ACC112 (cell line): ENCODE data around the gene COQ7.

Experiments used
- H2AFZ ChIP-seq: fragments of 200-600 bp; sonication (generic); one replicate; pipeline ENCODE4 v1.6.0; 2017; ENCODE audit warnings: antibody characterized with exemption, low read length; ENCODE audit not compliant: unreplicated experiment
- H3K27ac ChIP-seq: fragments of 200-600 bp; sonication (generic); 2 replicates; pipeline ENCODE4 v1.5.1; 2014; ENCODE audit warnings: low read depth, mild to moderate bottlenecking, antibody characterized with exemption, low read length, moderate library complexity
- H3K27me3 ChIP-seq: fragments of 200-600 bp; sonication (generic); 2 replicates; pipeline ENCODE4 v1.6.1; 2014; ENCODE audit warnings: mild to moderate bottlenecking, antibody characterized with exemption, low read length, moderate library complexity, mixed read lengths; ENCODE audit not compliant: insufficient read depth
- H3K36me3 ChIP-seq: fragments of 200-600 bp; sonication (generic); 2 replicates; pipeline ENCODE4 v1.6.1; 2016; ENCODE audit warnings: mild to moderate bottlenecking, antibody characterized with exemption, low read length, moderate library complexity, mixed read lengths; ENCODE audit not compliant: insufficient read depth
- H3K4me1 ChIP-seq: fragments of 200-600 bp; sonication (generic); one replicate; pipeline ENCODE4 v1.6.1; 2016; ENCODE audit warnings: low read length, mixed read lengths; ENCODE audit not compliant: insufficient read depth, unreplicated experiment, control insufficient read depth
- H3K4me3 ChIP-seq: fragments of 200-600 bp; sonication (generic); 2 replicates; pipeline ENCODE4 v1.5.1; 2014; ENCODE audit warnings: mild to moderate bottlenecking, low read depth, low read length
- H3K79me2 ChIP-seq: fragments of 200-600 bp; sonication (generic); one replicate; pipeline ENCODE4 v1.6.0; 2016; ENCODE audit warnings: low read length; ENCODE audit not compliant: control insufficient read depth, unreplicated experiment, insufficient read depth

The COQ7 gene

DNA sequence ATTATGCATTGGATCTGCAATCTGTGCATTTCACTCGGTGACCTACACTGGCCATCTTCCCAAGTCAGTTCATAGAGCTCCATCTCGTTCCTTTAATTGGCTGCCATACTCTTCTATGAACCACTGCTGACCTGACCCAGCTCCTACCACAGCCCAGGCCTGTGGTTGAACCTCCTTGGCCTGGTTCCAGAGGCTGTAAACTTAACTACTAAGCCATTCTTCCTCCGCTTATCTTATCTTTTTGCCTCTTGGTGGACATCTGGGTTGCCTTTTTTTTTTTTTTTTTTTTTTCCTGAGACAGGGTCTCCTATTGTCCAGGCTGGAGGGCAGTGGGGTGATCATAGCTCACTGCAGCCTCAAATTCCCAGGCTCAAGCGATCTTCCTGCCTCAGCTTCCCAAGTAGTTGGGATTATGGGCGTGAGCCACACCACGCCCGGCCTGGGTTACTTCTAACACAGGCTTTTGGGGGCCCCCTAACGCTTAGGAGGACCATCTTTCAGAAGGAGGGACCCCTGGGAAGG is 18.3 kb downstream of the COQ7 start:
- Histone ChIP-seq H3K4me3 (peak overlapping the region; percentile 71; the same call in 1 of the 2 replicates), H3K36me3 (peaks cover 6% of the 10 kb centered on the region; the same call in 1 of the 2 replicates), H3K27me3 (no peaks in the 10 kb centered on the region), H3K79me2 (no peaks in the 10 kb centered on the region), H3K27ac (no peak overlapping the region), H3K4me1 (no peaks in the 10 kb centered on the region), H2AFZ (no peak overlapping the region)

DNA sequence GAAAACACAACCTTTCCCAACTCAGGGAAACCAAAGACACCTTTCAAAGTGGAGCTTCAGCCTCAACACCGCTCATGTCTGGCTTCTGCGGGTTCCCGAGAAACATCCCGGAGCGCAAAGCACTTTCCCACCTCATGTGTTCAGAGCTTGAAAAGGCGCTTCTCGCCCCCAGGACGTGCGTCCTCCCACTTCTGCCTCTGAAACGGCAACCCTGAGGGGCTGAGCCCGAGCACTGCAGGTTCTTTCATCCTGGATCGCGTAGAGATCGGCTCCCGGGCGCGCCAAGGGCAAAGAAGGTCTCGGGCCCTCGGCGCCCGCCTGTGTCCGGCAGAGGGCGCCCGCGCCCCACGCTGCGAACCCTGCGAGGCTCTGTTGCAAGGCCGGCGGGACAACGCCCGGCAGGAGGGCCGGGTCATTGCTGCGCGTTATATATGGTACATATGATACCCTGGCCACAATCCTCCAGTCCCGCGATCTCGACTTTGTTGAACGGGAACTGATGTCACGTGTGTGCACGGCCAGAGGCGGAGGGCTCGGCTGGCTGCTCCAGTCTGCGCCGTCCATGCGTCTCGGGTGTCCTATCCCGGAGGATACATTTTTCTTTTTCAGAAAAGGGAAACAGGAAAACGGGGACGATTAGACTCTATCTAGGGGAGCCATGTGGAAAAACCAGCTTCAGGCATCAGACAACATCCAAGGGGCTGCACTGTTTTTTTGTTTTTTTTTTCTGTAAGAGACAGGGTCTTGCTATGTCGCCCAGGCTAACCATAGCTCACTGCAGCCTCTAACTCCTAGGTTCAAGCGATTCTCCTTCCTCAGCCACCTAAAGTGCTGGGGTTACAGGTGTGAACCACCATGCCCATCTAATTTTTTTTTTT is 19.1 kb downstream of the COQ7 start:
- Histone ChIP-seq H3K4me1 (no peaks in the 10 kb centered on the region), H2AFZ (peak overlapping the region; percentile 89), H3K27me3 (no peaks in the 10 kb centered on the region), H3K27ac (no peak overlapping the region), H3K4me3 (peak overlapping the region; percentile 71), H3K36me3 (no peaks in the 10 kb centered on the region), H3K79me2 (no peaks in the 10 kb centered on the region)

DNA sequence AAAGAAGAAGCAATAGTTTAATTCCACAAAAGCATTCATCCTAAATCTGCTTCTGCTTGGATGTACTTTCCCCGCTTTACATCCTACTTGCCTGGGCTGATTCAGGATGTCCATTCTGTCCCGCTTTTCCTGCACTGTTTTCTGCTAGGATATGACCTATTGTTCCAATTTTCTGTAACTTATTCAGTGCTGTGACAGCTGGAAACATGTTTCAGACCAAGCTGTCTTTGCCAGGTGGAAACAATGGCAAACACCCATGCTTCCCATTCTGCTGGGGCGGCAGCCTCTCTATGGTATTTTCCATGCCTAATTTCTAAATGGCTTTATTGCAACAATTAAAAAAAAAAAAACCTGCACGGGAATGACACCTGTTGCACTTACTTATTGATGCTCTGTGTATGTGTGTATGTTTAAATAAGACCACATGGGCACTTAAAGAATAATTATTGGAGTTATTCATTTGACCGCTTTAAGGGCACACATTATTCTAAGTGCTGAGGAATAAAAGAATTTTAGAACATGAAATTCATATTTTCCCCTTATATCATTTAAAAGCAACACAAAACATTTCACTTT is 21.0 kb downstream of the COQ7 start:
- peaks cover 10% of the 10 kb centered on the region for H3K4me1 ChIP-seq

DNA sequence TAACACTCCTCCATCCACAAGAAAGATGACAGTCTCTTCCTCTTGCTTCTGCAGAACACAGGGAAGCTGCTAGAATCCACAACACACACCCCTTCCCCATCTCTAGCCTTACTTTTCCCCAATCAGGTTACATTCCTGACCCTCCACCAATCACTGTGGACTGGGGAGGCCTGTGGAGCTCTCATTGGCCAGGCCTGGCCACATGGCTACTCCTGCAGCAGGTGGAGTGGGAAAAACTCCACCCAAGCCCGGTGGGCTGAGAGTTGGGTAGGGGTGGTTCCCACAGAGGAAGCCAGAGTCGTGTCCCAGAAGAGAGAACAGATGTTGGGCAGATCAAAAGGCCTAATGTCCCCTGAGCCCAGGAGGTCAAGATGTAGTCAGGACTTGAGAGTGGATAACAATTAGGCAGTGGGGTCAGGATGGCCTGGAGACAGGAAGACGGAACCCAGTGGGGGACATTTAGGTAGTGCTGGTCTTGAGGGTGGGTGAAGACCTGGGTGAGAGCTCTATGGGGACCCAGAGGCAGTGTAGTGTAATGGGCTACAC is 22.1 kb downstream of the COQ7 start:
- H3K27me3 ChIP-seq = no peaks in the 10 kb centered on the region
- no peak overlapping the region for H2AFZ ChIP-seq
- H3K4me3 ChIP-seq = no peak overlapping the region
- peaks cover 10% of the 10 kb centered on the region for H3K4me1 ChIP-seq
- H3K79me2 ChIP-seq = no peaks in the 10 kb centered on the region
- H3K27ac ChIP-seq = no peak overlapping the region
- no peaks in the 10 kb centered on the region for H3K36me3 ChIP-seq

More for the DNA sequence above, 21.0 kb downstream of the COQ7 start:
- H3K27ac ChIP-seq = no peak overlapping the region
- no peaks in the 10 kb centered on the region for H3K27me3 ChIP-seq
- no peak overlapping the region for H3K4me3 ChIP-seq
- H2AFZ ChIP-seq = no peak overlapping the region
- no peaks in the 10 kb centered on the region for H3K36me3 ChIP-seq
- no peaks in the 10 kb centered on the region for H3K79me2 ChIP-seq

DNA sequence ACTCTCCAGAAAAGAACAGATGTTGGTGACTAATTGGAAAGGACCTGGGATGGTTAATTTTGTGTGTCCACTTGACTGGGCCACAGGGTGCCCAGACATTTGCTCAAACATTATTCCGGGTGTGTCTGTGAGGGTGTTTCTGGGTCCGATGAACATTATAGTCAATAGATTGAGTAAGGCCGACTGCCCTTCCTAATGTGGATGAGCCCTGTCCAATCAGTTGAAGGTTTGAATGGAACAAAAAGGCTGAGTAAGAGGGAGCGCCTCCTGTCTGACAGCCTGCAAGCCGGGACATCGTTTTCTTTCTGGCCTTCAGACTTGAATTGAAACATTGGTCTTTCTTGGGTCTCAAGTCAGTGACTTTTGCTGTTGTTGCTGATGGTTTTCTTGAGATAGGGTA is 23.5 kb downstream of the COQ7 start:
- no peaks in the 10 kb centered on the region for H3K27me3 ChIP-seq
- peak overlapping the region; percentile 53; the same call in 1 of the 2 replicates for H3K27ac ChIP-seq
- H3K36me3 ChIP-seq = no peaks in the 10 kb centered on the region
- no peak overlapping the region for H2AFZ ChIP-seq
- no peak overlapping the region for H3K4me3 ChIP-seq
- no peaks in the 10 kb centered on the region for H3K79me2 ChIP-seq
- H3K4me1 ChIP-seq = peaks cover 10% of the 10 kb centered on the region

DNA sequence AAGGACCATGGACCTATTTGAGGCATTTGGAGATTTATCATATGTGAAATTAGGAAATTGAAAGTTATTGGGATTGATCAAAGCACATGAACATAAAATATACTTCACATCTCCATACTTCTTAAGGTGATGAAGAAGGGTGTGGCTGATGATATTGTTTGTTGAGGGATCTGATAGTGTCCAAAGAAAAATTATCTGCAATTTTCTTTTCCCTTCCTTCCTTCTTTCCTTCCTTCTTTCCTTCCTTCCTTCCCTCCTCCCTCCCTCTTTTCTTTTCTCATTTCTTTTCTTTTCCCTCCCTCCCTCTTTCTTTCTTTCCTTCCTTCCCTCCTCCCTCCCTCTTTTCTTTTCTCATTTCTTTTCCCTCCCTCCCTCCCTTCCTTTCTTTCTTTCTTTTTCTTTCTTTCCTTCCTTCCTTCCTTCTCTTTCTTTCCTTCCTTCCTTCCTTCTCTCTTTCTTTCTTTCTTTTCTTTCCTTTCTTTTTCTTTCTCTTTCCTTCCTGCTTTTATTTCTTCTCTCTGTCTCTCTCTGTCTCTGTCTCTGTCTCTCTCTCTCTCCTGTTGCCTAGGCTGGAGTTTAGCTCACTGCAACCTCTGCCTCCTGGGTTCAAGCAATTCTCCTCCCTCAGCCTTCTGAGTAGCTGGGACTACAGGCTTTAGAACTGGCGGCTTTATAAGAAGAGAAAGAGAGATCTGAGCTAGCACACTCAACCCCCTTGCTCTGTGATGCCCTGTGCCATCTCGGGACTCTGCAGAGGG is 25.4 kb downstream of the COQ7 start:
- Histone ChIP-seq H3K36me3 (peaks cover 1% of the 10 kb centered on the region; the same call in 1 of the 2 replicates), H3K27ac (peak overlapping the region; percentile 90), H2AFZ (no peak overlapping the region), H3K4me1 (peaks cover 10% of the 10 kb centered on the region), H3K4me3 (peak overlapping the region; percentile 14; the same call in 1 of the 2 replicates), H3K79me2 (no peaks in the 10 kb centered on the region), H3K27me3 (no peaks in the 10 kb centered on the region)

DNA sequence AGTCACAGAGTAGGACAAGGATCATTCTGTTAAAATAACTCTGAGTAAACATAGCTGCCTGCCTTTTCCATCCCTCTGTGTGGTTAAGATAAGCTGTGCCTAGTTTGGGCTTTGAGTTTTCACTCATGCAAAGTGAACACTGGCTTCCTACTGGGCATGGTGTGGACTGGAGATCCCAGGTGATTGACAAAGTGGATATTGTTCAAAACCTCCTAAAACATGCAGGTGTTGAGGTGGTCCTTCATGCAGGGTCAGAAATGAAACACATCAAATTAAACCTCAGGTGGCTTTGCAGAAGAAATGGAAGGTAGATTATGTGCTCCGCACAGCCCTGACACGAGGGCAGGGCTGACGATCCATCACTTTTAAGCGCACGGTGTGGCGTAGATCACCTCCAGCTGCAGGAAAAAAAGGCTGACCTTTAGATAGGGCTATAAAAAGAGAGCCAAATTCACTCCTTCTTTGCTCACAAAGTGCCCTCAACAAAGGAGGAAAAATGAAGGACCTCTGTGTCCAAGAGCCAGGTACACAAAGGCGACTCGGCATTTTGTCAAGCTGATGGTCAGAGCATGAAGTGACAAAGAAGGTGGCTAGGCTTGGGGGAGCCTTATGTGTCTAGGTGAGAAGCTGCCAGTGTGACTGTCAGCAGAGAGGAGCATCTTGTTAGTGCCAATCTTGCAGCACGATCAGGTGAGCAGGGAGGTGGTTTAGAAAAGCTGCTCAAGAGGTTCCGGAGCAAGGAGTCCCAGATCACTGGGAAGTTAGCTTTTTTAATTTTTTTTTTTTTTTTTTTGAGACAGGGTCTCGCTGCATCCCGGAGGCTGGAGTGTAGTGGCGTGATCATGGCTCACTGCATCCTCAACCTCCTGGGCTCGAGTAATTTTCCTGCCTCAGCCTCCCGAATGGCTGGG is 26.5 kb downstream of the COQ7 start:
- Histone ChIP-seq H3K4me1 (peaks cover 10% of the 10 kb centered on the region), H3K36me3 (peaks cover 3% of the 10 kb centered on the region; the same call in 1 of the 2 replicates), H3K27me3 (no peaks in the 10 kb centered on the region), H3K27ac (no peak overlapping the region), H2AFZ (no peak overlapping the region), H3K79me2 (no peaks in the 10 kb centered on the region), H3K4me3 (no peak overlapping the region)

DNA sequence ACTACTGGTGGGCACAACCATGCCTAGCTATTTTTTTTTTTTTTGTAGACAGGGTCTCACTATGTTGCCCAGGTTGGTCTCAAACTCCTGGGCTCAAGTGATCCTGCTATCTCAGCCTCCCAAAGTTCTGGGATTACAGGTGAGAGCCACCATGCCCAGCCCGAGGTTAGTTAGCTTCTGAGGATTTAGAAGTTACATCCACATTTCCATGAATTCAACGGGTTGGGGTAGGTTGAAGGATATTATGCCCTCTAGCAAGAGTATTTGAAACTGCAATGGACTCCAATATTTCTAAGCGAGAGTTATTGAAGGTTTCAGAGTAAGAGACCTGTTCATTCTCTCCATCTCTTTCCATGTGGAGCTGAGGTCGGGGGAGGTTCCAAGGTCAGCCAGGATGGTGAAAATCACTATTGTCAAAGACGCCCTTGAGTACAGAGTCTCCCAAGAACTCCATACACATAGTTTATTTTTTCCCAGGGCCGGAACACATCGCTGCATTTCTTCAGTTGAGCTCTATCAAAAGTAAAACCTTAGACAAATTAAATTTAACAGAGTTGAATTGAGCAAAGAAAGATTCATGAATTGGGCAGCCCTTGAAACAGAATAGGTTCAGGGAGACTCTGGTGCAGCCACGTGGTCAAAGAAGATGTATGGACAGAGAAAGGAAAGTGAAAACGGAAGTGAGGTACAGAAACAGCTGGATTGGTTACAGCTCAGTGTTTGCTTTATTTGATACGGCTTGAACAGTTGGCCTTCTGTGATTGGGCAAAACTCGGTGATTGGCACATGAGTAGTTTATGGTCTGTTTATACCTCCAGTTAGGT is 27.3 kb downstream of the COQ7 start:
- H2AFZ ChIP-seq = no peak overlapping the region
- peaks cover 10% of the 10 kb centered on the region for H3K4me1 ChIP-seq
- H3K4me3 ChIP-seq = no peak overlapping the region

DNA sequence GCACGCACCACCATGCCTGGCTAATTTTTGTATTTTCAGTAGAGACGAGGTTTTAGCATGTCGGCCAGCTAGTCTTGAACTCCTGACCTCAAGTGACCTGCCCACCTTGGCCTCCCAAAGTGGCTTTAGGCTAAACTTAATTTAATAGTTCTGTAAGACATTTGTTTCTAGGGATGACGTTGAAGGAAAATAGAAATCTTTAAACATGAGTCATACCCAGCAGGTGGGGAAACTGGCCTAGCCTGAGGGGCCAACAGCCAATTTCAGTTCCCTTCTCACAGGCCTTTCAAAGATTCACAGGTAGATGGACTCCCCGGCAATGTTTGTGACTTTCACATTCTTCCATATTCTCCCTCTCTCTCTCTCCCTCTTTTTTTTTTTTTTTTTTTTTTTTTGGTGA is 28.2 kb downstream of the COQ7 start:
- Histone ChIP-seq H3K4me1 (peaks cover 10% of the 10 kb centered on the region), H3K27me3 (no peaks in the 10 kb centered on the region), H2AFZ (no peak overlapping the region), H3K27ac (no peak overlapping the region), H3K4me3 (no peak overlapping the region), H3K79me2 (no peaks in the 10 kb centered on the region), H3K36me3 (peaks cover 3% of the 10 kb centered on the region; the same call in 1 of the 2 replicates)

More for the DNA sequence above, 27.3 kb downstream of the COQ7 start:
- H3K27ac ChIP-seq = no peak overlapping the region
- H3K36me3 ChIP-seq = peaks cover 3% of the 10 kb centered on the region; the same call in 1 of the 2 replicates
- no peaks in the 10 kb centered on the region for H3K79me2 ChIP-seq
- no peaks in the 10 kb centered on the region for H3K27me3 ChIP-seq
